GM13977 (cell line): ENCODE results near the gene FOXA3.
A peak's percentile ranks its signal among the peaks of the same experiment; 100 is the strongest.

ENCODE experiments used
- DNase-seq: peaks from one replicate; pipeline ENCODE4 v3.0.0; 2012; ENCODE audit warnings: low spot score
- CTCF ChIP-seq: IDR thresholded peaks from 2 replicates; pipeline ENCODE4 v1.5.1; 2012; ENCODE audit warnings: mild to moderate bottlenecking, control low read depth; ENCODE audit not compliant: insufficient read depth; ENCODE audit errors: extremely low read depth, missing control alignments
- in situ Hi-C: fragments of 300-500 bp; cut with MboI; formaldehyde crosslinking; loops from one replicate; pipeline ENCODE4 v1.12.0; 2022; ENCODE audit warnings: low sequenced_read_pairs, low pct_unique_long_range_greater_than_20kb, mixed read lengths, inconsistent platforms; ENCODE audit not compliant: unreplicated experiment

Gene FOXA3

GRCh38 chr19:45848922-45849321, 15.2 kb upstream of the FOXA3 start:
- in situ Hi-C loops: no loop called here

GRCh38 chr19:45852145-45852750, 11.9 kb upstream of the FOXA3 start:
- in situ Hi-C loops: no loop called here
- TF ChIP-seq CTCF: no peak
- no peak for DNase-seq

More at GRCh38 chr19:45848922-45849321, 15.2 kb upstream of the FOXA3 start:
- DNase-seq: no peak
- TF ChIP-seq CTCF: peak; percentile 21

- DNase-seq: no peak
- no peak for TF ChIP-seq CTCF
- in situ Hi-C loops: no loop called here
Measured at GRCh38 chr19:45852983-45853382, 11.1 kb upstream of the FOXA3 start.

GRCh38 chr19:45854167-45854778, 9.9 kb upstream of the FOXA3 start:
- no peak for DNase-seq
- no peak for TF ChIP-seq CTCF
- in situ Hi-C loops: no loop called here

- no peak for DNase-seq
Measured at GRCh38 chr19:45860359-45861259, 3.5 kb upstream of the FOXA3 start.

GRCh38 chr19:45862271-45862563, 1.9 kb upstream of the FOXA3 start:
- TF ChIP-seq CTCF: no peak
- in situ Hi-C loops: no loop called here
- no peak for DNase-seq

More at GRCh38 chr19:45860359-45861259, 3.5 kb upstream of the FOXA3 start:
- no peak for TF ChIP-seq CTCF
- in situ Hi-C loops: no loop called here
